Measurements from ENCODE around the gene UNC5A. TPM values are rescaled to one million over a fixed set of nuclear protein-coding genes. Genes with fewer than 3 reads are reported as not detected.

The UNC5A gene
- total RNA-seq, 1 experiment from 2014 or later, result 0.13 TPM

DNA sequence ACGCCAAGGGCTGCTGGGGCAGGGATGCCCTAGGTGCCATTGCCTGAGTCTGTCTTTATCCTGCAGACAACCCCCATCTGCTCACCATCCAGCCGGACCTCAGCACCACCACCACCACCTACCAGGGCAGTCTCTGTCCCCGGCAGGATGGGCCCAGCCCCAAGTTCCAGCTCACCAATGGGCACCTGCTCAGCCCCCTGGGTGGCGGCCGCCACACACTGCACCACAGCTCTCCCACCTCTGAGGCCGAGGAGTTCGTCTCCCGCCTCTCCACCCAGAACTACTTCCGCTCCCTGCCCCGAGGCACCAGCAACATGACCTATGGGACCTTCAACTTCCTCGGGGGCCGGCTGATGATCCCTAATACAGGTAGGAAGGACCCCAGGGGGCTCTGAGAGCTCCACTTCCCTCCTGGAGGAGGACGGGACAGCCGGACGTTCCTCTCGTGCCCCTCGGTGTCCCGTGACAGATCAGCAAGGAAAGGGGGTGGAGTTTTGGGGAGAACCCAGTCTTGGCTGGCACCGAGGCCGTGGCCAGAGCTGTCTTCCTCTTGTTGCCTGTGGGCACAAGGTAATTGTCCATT is 63.9 kb downstream of the UNC5A start:
- Histone ChIP-seq H3K36me3 (ENCODE audit: control insufficient read depth, insufficient read depth, low read length) (no peaks in the 10 kb centered on the region), H3K4me1 (ENCODE audit: control insufficient read depth, insufficient read depth, low read length) (no peaks in the 10 kb centered on the region), H3K9me3 (ENCODE audit: control insufficient read depth, insufficient read depth, low read depth, low read length) (no peaks in the 10 kb centered on the region), H3K4me3 (ENCODE audit: low read depth in 2 of 2, low read length in 2 of 2) (no peak overlapping the region), H3K27ac (ENCODE audit: low read length) (no peak overlapping the region), H3K27me3 (ENCODE audit: control insufficient read depth, insufficient read depth, low read length) (no peaks in the 10 kb centered on the region)
- BruUV-seq (replicated peaks), result no TSS peak
- in situ Hi-C loops (cut with HindIII; ENCODE audit: low pct_unique_long_range_greater_than_20kb, low sequenced_read_pairs) (no loop called here), intact Hi-C loops (cut with micrococcal nuclease; ENCODE audit: unreplicated experiment) (no loop called here)
- no peak for DNase-seq (ENCODE audit: low read depth, low spot score)
- TF ChIP-seq SIN3A (IDR thresholded peaks at IDR 0.05; ENCODE audit: borderline replicate concordance, insufficient read depth, low read depth, low read length) (no peak), TCF7L2 (IDR thresholded peaks at IDR 0.05; ENCODE audit: low read depth, low read length) (no peak), POLR2AphosphoS5 (IDR thresholded peaks at IDR 0.05; ENCODE audit: low read depth, low read length) (no peak)
- TF ChIP-seq, protein P1, sequence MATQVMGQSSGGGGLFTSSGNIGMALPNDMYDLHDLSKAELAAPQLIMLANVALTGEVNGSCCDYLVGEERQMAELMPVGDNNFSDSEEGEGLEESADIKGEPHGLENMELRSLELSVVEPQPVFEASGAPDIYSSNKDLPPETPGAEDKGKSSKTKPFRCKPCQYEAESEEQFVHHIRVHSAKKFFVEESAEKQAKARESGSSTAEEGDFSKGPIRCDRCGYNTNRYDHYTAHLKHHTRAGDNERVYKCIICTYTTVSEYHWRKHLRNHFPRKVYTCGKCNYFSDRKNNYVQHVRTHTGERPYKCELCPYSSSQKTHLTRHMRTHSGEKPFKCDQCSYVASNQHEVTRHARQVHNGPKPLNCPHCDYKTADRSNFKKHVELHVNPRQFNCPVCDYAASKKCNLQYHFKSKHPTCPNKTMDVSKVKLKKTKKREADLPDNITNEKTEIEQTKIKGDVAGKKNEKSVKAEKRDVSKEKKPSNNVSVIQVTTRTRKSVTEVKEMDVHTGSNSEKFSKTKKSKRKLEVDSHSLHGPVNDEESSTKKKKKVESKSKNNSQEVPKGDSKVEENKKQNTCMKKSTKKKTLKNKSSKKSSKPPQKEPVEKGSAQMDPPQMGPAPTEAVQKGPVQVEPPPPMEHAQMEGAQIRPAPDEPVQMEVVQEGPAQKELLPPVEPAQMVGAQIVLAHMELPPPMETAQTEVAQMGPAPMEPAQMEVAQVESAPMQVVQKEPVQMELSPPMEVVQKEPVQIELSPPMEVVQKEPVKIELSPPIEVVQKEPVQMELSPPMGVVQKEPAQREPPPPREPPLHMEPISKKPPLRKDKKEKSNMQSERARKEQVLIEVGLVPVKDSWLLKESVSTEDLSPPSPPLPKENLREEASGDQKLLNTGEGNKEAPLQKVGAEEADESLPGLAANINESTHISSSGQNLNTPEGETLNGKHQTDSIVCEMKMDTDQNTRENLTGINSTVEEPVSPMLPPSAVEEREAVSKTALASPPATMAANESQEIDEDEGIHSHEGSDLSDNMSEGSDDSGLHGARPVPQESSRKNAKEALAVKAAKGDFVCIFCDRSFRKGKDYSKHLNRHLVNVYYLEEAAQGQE (IDR thresholded peaks at IDR 0.05; ENCODE audit: insufficient read depth in 1 of 2, low read depth in 2 of 2, low read length in 1 of 2), result no peak
- TF ChIP-seq, protein P2, sequence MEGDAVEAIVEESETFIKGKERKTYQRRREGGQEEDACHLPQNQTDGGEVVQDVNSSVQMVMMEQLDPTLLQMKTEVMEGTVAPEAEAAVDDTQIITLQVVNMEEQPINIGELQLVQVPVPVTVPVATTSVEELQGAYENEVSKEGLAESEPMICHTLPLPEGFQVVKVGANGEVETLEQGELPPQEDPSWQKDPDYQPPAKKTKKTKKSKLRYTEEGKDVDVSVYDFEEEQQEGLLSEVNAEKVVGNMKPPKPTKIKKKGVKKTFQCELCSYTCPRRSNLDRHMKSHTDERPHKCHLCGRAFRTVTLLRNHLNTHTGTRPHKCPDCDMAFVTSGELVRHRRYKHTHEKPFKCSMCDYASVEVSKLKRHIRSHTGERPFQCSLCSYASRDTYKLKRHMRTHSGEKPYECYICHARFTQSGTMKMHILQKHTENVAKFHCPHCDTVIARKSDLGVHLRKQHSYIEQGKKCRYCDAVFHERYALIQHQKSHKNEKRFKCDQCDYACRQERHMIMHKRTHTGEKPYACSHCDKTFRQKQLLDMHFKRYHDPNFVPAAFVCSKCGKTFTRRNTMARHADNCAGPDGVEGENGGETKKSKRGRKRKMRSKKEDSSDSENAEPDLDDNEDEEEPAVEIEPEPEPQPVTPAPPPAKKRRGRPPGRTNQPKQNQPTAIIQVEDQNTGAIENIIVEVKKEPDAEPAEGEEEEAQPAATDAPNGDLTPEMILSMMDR (IDR thresholded peaks at IDR 0.05), result no peak
- no peak for ATAC-seq
- ChIA-PET POLR2A (no interaction called here), CTCF (interaction anchor here (1.1 kb wide), 1 partner anchor 72 kb away, joined by 3 read pairs; no protein-coding TSS in a partner anchor)

DNA sequence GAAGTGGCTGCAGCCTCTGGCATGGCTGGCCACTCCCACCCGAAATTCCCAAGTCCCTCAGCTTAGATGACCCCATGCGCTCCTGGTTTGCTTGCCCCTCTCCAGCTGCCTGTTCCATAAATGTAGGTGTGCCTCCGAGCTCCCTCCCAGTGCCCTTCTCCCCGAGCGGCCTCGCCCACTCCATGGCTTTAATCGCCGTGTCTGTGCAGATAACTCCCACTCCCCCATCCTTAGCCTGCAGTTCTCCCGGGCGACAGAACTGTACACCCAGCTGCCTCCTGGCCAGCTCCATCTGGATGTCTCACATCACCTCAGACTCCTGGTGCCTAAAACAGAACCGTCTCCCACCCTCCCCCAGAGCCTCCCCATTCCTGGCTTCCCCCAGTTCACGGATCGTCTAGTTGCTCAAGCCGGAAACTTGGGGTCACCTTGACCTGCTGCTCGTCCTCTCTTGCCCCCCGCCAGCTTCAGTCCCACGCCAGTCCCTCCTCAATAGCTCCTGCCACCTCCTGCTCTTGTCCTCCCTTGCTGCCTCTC is 64.7 kb downstream of the UNC5A start:
- intact Hi-C loops (cut with micrococcal nuclease; ENCODE audit: unreplicated experiment), result no loop called here
- ATAC-seq, result no peak
- CTCF ChIA-PET, result interaction anchor here (1.0 to 1.1 kb wide), 2 partner anchors 71 to 214 kb away, joined by 3 read pairs; no protein-coding TSS in a partner anchor
- TF ChIP-seq TCF7L2 (IDR thresholded peaks at IDR 0.05; ENCODE audit: low read depth, low read length), result no peak
- no peak for TF ChIP-seq SIN3A (IDR thresholded peaks at IDR 0.05; ENCODE audit: borderline replicate concordance, insufficient read depth, low read depth, low read length)
- TF ChIP-seq, protein P2 (IDR thresholded peaks at IDR 0.05), result no peak
- TF ChIP-seq, protein P1 (IDR thresholded peaks at IDR 0.05; ENCODE audit: insufficient read depth in 1 of 2, low read depth in 2 of 2, low read length in 1 of 2), result no peak
- no peak for TF ChIP-seq POLR2AphosphoS5 (IDR thresholded peaks at IDR 0.05; ENCODE audit: low read depth, low read length)
- Histone ChIP-seq H3K27me3 (ENCODE audit: control insufficient read depth, insufficient read depth, low read length) (no peaks in the 10 kb centered on the region), H3K9me3 (ENCODE audit: control insufficient read depth, insufficient read depth, low read depth, low read length) (no peaks in the 10 kb centered on the region), H3K27ac (ENCODE audit: low read length) (no peak overlapping the region), H3K36me3 (ENCODE audit: control insufficient read depth, insufficient read depth, low read length) (no peaks in the 10 kb centered on the region), H3K4me3 (ENCODE audit: low read depth in 2 of 2, low read length in 2 of 2) (no peak overlapping the region), H3K4me1 (ENCODE audit: control insufficient read depth, insufficient read depth, low read length) (no peaks in the 10 kb centered on the region)
- in situ Hi-C loops (cut with HindIII; ENCODE audit: low pct_unique_long_range_greater_than_20kb, low sequenced_read_pairs), result no loop called here
- no TSS peak for BruUV-seq (replicated peaks)
- POLR2A ChIA-PET, result no interaction called here
- DNase-seq (ENCODE audit: low read depth, low spot score), result no peak
